ENCODE measurements around the gene GTF3C2. TPM values are rescaled to one million over a fixed set of nuclear protein-coding genes. Genes with fewer than 3 reads are reported as not detected.

Gene GTF3C2
- total and polyA plus RNA-seq, 2 of the 13 experiments (the other 11 are each of a cell fraction or from before 2014, with no cell fraction given), result 77.5 to 130 TPM

- TF ChIP-seq ZNF850 (CRISPR knock-in tag; conservative IDR thresholded peaks at IDR 0.05) (peak; percentile 29; the same call in 1 of the 2 replicates), JUN (CRISPR knock-in tag; IDR thresholded peaks at IDR 0.05) (peak; percentile 79; the same call in 1 of the 2 replicates), RFX5 (IDR thresholded peaks at IDR 0.05; ENCODE audit: low read depth, low read length) (peak; percentile 17; the same call in 1 of the 2 replicates), RFX3 (CRISPR knock-in tag; IDR thresholded peaks at IDR 0.05) (no peak), ZBTB26 (CRISPR knock-in tag; IDR thresholded peaks at IDR 0.05; ENCODE audit: borderline replicate concordance) (peak; percentile 69; the same call in 1 of the 2 replicates), UBTF (CRISPR knock-in tag; IDR thresholded peaks at IDR 0.05) (peak; percentile 99), ZNF180 (CRISPR knock-in tag; IDR thresholded peaks at IDR 0.05; ENCODE audit: borderline replicate concordance, low read depth) (no peak), NR2F6 (IDR thresholded peaks at IDR 0.05) (peak; percentile 49; the same call in 1 of the 2 replicates), NR2F6 (CRISPR knock-in tag; IDR thresholded peaks at IDR 0.05) (peak; percentile 40), NCOR1 (IDR thresholded peaks at IDR 0.05; ENCODE audit: borderline replicate concordance, low read length) (peak; percentile 70; the same call in 1 of the 2 replicates), PAF1 (CRISPR knock-in tag; IDR thresholded peaks at IDR 0.05) (no peak; the same call in 1 of the 2 replicates), ZSCAN5A (CRISPR knock-in tag; IDR thresholded peaks at IDR 0.05; ENCODE audit: borderline replicate concordance) (0 out of 2 replicates have a peak, but pooled peaks have one; percentile 70), NCOA5 (CRISPR knock-in tag; IDR thresholded peaks at IDR 0.05) (no peak), ZNF674 (CRISPR knock-in tag; IDR thresholded peaks at IDR 0.05; ENCODE audit: low read depth) (0 out of 2 replicates have a peak, but pooled peaks have one; percentile 65), AFF4 (CRISPR knock-in tag; IDR thresholded peaks at IDR 0.05) (peak; percentile 86), ZBTB44 (CRISPR knock-in tag; IDR thresholded peaks at IDR 0.05) (peak; percentile 51; the same call in 1 of the 2 replicates)
Observed at GRCh38 chr2:27356382-27357181, at the start of gene GTF3C2 (continued).
